H9 (cell line): ENCODE measurements around the gene BPIFB2. TPM values are rescaled to one million over a fixed set of nuclear protein-coding genes. Genes with fewer than 3 reads are reported as not detected.

Source experiments
- DNase-seq: peaks from one replicate; pipeline ENCODE4 v3.0.0-alpha.2; 2017
- H2AFZ ChIP-seq: one replicate; pipeline ENCODE4 v1.6.1; 2013; ENCODE audit warnings: mild to moderate bottlenecking, low read length, control low read depth, moderate library complexity
- H2AK5ac ChIP-seq: 2 replicates; pipeline ENCODE4 v1.6.1; 2013; ENCODE audit warnings: low read length, control low read depth, mixed read lengths; ENCODE audit not compliant: insufficient read length
- H2BK120ac ChIP-seq: one replicate; pipeline ENCODE4 v1.6.1; 2013; ENCODE audit warnings: low read depth, mild to moderate bottlenecking, low read length, control low read depth, inconsistent platforms; ENCODE audit not compliant: poor library complexity, severe bottlenecking
- H2BK12ac ChIP-seq: 2 replicates; pipeline ENCODE4 v1.6.1; 2013; ENCODE audit warnings: low read length, control low read depth, mixed read lengths, low read depth; ENCODE audit not compliant: insufficient read length
- H2BK15ac ChIP-seq: 2 replicates; pipeline ENCODE4 v1.6.1; 2013; ENCODE audit warnings: low read depth, low read length, control low read depth
- H2BK20ac ChIP-seq: one replicate; pipeline ENCODE4 v1.6.1; 2013; ENCODE audit warnings: low read depth, mild to moderate bottlenecking, low read length, control low read depth, inconsistent platforms; ENCODE audit not compliant: poor library complexity, severe bottlenecking
- H2BK5ac ChIP-seq: 2 replicates; pipeline ENCODE4 v1.6.1; 2013; ENCODE audit warnings: low read length, control low read depth, mixed read lengths; ENCODE audit not compliant: insufficient read length
- H3K14ac ChIP-seq: 2 replicates; pipeline ENCODE4 v1.6.1; 2013; ENCODE audit warnings: low read length, control low read depth; ENCODE audit not compliant: insufficient read depth
- H3K18ac ChIP-seq: 2 replicates; pipeline ENCODE4 v1.6.1; 2013; ENCODE audit warnings: low read depth, mild to moderate bottlenecking, mixed read lengths, low read length, control low read depth; ENCODE audit not compliant: insufficient read length
- H3K23ac ChIP-seq: 2 replicates; pipeline ENCODE4 v1.6.1; 2013; ENCODE audit warnings: low read length, control low read depth, mixed read lengths, low read depth; ENCODE audit not compliant: insufficient read length
- H3K23me2 ChIP-seq: 2 replicates; pipeline ENCODE4 v1.6.1; 2013; ENCODE audit warnings: low read depth, mild to moderate bottlenecking, mixed read lengths, low read length, control low read depth; ENCODE audit not compliant: insufficient read length, poor library complexity, severe bottlenecking
- H3K27ac ChIP-seq: 2 replicates; pipeline ENCODE4 v1.5.1; 2013; ENCODE audit warnings: low read length, control low read depth, mixed read lengths, low read depth; ENCODE audit not compliant: insufficient read length
- H3K27me3 ChIP-seq: 2 replicates; pipeline ENCODE4 v1.6.1; 2013; ENCODE audit warnings: low read length, control low read depth, inconsistent platforms; ENCODE audit not compliant: insufficient read depth
- H3K4ac ChIP-seq: 2 replicates; pipeline ENCODE4 v1.6.1; 2013; ENCODE audit warnings: low read depth, mild to moderate bottlenecking, control low read depth, inconsistent platforms, low read length, moderate library complexity
- H3K4me1 ChIP-seq: 2 replicates; pipeline ENCODE4 v1.6.1; 2013; ENCODE audit warnings: low read length, control low read depth, inconsistent platforms; ENCODE audit not compliant: insufficient read depth
- H3K4me2 ChIP-seq: 2 replicates; pipeline ENCODE4 v1.6.1; 2013; ENCODE audit warnings: low read length, control low read depth, mixed read lengths; ENCODE audit not compliant: insufficient read length, insufficient read depth
- H3K56ac ChIP-seq: 2 replicates; pipeline ENCODE4 v1.6.1; 2013; ENCODE audit warnings: low read depth, mild to moderate bottlenecking, mixed read lengths, low read length, control low read depth; ENCODE audit not compliant: insufficient read length
- H3K79me1 ChIP-seq: 2 replicates; pipeline ENCODE4 v1.6.1; 2013; ENCODE audit warnings: low read depth, mild to moderate bottlenecking, moderate library complexity, low read length, control low read depth, inconsistent platforms; ENCODE audit not compliant: insufficient read depth, poor library complexity, severe bottlenecking
- H3K79me2 ChIP-seq: 2 replicates; pipeline ENCODE4 v1.6.1; 2013; ENCODE audit warnings: low read length, control low read depth, inconsistent platforms; ENCODE audit not compliant: insufficient read depth
- H3K9ac ChIP-seq: 2 replicates; pipeline ENCODE4 v1.6.1; 2013; ENCODE audit warnings: low read length, control low read depth, mixed read lengths; ENCODE audit not compliant: insufficient read length; ENCODE audit errors: extremely low read depth
- H3K9me3 ChIP-seq: one replicate; pipeline ENCODE4 v1.6.1; 2013; ENCODE audit warnings: low read depth, low read length, inconsistent platforms; ENCODE audit not compliant: control insufficient read depth
- H3T11ph ChIP-seq: one replicate; pipeline ENCODE4 v1.6.1; 2013; ENCODE audit warnings: mild to moderate bottlenecking, low read length, control low read depth, inconsistent platforms
- H4K20me1 ChIP-seq: one replicate; pipeline ENCODE4 v1.6.1; 2013; ENCODE audit not compliant: control insufficient read depth, insufficient read length, insufficient read depth
- H4K5ac ChIP-seq: 2 replicates; pipeline ENCODE4 v1.6.1; 2013; ENCODE audit warnings: low read depth, mild to moderate bottlenecking, mixed read lengths, low read length, control low read depth; ENCODE audit not compliant: insufficient read length
- H4K8ac ChIP-seq: replicated peaks from 2 replicates; pipeline ENCODE4 v1.6.1; 2013; ENCODE audit warnings: low read length, control low read depth, mixed read lengths, low read depth; ENCODE audit not compliant: insufficient read length
- H4K91ac ChIP-seq: 2 replicates; pipeline ENCODE4 v1.6.1; 2013; ENCODE audit warnings: low read depth, mild to moderate bottlenecking, moderate library complexity, mixed read lengths, low read length, control low read depth; ENCODE audit not compliant: insufficient read length
- H3K27ac Mint-ChIP-seq, 3 experiments: 2 replicates in 2 of 3; 3 replicates in 1 of 3; pipeline ENCODE4 v1.8.0; 2020 to 2021; ENCODE audit warnings: mixed read lengths in 3 of 3, mild to moderate bottlenecking in 1 of 3, moderate library complexity in 1 of 3
- H3K27me3 Mint-ChIP-seq: 2 replicates; pipeline ENCODE4 v1.8.0; 2021; ENCODE audit warnings: low read depth, mild to moderate bottlenecking, moderate library complexity, mixed read lengths
- H3K36me3 Mint-ChIP-seq, 3 experiments: 2 replicates in 2 of 3; 3 replicates in 1 of 3; pipeline ENCODE4 v1.8.0; 2020 to 2021; ENCODE audit warnings: low read depth in 3 of 3, mixed read lengths in 3 of 3; ENCODE audit not compliant: insufficient read depth in 1 of 3
- H3K4me1 Mint-ChIP-seq, 2 experiments: 2 replicates each; pipeline ENCODE4 v1.8.0; 2020; ENCODE audit warnings: mixed read lengths in 2 of 2
- H3K4me3 Mint-ChIP-seq, 2 experiments: 2 replicates in 1 of 2; 3 replicates in 1 of 2; pipeline ENCODE4 v1.8.0; 2020 to 2021; ENCODE audit warnings: mild to moderate bottlenecking in 2 of 2, mixed read lengths in 2 of 2, moderate library complexity in 1 of 2
- H3K9me3 Mint-ChIP-seq, 2 experiments: 2 replicates in 1 of 2; 3 replicates in 1 of 2; pipeline ENCODE4 v1.8.0; 2020; ENCODE audit warnings: mild to moderate bottlenecking in 2 of 2, mixed read lengths in 2 of 2, moderate library complexity in 1 of 2
- WGBS: extraction: QIAGEN DNeasy Blood & Tissue Kit; methylation state at CpG from one replicate; pipeline ENCODE4 v1.1.7; 2013; ENCODE audit warnings: missing lambda C conversion rate, low lambda C conversion rate, mixed read lengths; ENCODE audit not compliant: insufficient read length; ENCODE audit errors: extremely low coverage; 5-methylcytosine and 5-hydroxymethylcytosine counted together
- total RNA-seq: library from RNA; stranded (reverse); gene quantifications from 2 replicates; pipeline ENCODE4 v1.2.1, GENCODE V29; 2021
- TF ChIP-seq, protein P1 (sequence below): fragments of 200-600 bp; sonication (generic); conservative IDR thresholded peaks from 3 replicates; pipeline ENCODE4 v1.8.0; 2021; ENCODE audit warnings: antibody characterized with exemption, mild to moderate bottlenecking

BPIFB2 gene
- total RNA-seq, 1 experiment from 2014 or later: not detected

DNA sequence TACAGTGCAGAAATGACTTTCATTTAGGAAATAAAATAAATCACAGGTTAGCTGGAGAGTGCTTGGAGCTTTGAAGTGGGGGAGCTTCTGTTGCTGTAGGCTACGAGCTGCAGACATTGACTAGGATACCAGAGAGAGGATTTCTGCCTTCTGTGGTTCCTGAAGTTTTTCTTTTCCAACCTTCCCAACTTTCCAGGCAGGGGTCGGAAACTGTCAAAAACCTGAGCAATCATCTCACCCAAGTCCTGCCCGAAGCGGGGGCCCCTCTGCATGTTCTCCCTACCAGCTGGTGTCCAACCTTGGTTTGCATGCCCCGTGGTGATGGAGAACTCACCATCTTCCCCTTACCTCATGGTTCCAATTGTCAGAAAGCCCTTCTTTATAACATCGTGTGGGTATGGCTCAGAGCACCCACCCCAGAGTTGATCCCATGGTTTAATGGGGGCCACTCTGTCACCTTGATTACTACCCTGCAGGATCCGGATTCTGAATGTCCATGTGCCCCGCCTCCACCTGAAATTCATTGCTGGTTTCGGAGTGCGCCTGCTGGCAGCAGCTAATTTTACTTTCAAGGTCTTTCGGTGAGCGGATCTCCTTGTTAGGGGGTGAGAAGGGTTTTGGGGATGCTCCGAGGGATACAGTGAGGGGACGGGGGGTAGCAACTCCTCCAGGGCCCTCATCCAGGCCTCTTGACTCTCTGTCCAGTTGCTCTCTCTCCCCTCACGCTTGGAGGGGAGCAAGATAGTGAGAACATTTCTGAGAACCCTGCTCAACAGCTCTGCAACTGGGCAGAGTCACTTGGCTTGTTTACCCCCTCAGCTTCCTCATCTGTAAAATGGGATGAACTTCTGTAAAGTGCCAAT, 5.1 kb downstream of the BPIFB2 start:
- Histone ChIP-seq H3K79me1 (no peaks in the 10 kb centered on the region), H3K4me1 (no peaks in the 10 kb centered on the region), H3K14ac (no peak overlapping the region), H2AFZ (no peak overlapping the region), H3K23ac (no peak overlapping the region), H3K56ac (no peak overlapping the region), H3K79me2 (no peaks in the 10 kb centered on the region), H2BK120ac (no peak overlapping the region), H3K23me2 (no peaks in the 10 kb centered on the region), H3K4me2 (no peak overlapping the region), H2BK15ac (no peak overlapping the region), H3K27me3 (no peaks in the 10 kb centered on the region), H3K18ac (no peak overlapping the region), H3K4ac (no peak overlapping the region), H4K8ac (no peak overlapping the region), H2BK5ac (no peak overlapping the region), H2BK20ac (no peak overlapping the region), H3K27ac (no peak overlapping the region), H3K9me3 (no peaks in the 10 kb centered on the region), H4K20me1 (no peaks in the 10 kb centered on the region), H2AK5ac (no peak overlapping the region), H3T11ph (no peak overlapping the region), H2BK12ac (no peak overlapping the region), H3K9ac (no peak overlapping the region), H4K5ac (no peak overlapping the region), H4K91ac (no peak overlapping the region)
- DNase-seq: no peak
- H3K36me3 Mint-ChIP-seq: no peaks in the 10 kb centered on the region
- H3K9me3 Mint-ChIP-seq: no peaks in the 10 kb centered on the region
- no CpG with 5 or more reads among the region's 15 CpGs for WGBS
- no peak overlapping the region for H3K4me3 Mint-ChIP-seq
- H3K27ac Mint-ChIP-seq: peak overlapping the region in 1 of 3 experiments; percentile 53; a peak in 1 of 7 replicates
- H3K27me3 Mint-ChIP-seq: peaks cover 17% of the 10 kb centered on the region
- peaks cover 21 to 23% of the 10 kb centered on the region in 2 experiments for H3K4me1 Mint-ChIP-seq
- TF ChIP-seq, protein P1, sequence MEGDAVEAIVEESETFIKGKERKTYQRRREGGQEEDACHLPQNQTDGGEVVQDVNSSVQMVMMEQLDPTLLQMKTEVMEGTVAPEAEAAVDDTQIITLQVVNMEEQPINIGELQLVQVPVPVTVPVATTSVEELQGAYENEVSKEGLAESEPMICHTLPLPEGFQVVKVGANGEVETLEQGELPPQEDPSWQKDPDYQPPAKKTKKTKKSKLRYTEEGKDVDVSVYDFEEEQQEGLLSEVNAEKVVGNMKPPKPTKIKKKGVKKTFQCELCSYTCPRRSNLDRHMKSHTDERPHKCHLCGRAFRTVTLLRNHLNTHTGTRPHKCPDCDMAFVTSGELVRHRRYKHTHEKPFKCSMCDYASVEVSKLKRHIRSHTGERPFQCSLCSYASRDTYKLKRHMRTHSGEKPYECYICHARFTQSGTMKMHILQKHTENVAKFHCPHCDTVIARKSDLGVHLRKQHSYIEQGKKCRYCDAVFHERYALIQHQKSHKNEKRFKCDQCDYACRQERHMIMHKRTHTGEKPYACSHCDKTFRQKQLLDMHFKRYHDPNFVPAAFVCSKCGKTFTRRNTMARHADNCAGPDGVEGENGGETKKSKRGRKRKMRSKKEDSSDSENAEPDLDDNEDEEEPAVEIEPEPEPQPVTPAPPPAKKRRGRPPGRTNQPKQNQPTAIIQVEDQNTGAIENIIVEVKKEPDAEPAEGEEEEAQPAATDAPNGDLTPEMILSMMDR: no peak
